GM06990 (cell line): Measurements from ENCODE around the gene OR10H4.
"Not testable (repeated sequence)": the region's sequence is repeated elsewhere in the genome, so short reads cannot be mapped to it uniquely, and the experiment has no call there.

ENCODE experiments used
- DNase-seq: peaks from one replicate; pipeline ENCODE4 v3.0.0-alpha.2; 2011; ENCODE audit not compliant: insufficient read length; ENCODE audit errors: extremely low read depth
- H3K27me3 ChIP-seq: replicated peaks from 2 replicates; pipeline ENCODE4 v1.6.0; 2011; ENCODE audit warnings: low read length; ENCODE audit not compliant: control insufficient read depth, insufficient read depth
- H3K36me3 ChIP-seq: 2 replicates; pipeline ENCODE4 v1.5.1; 2011; ENCODE audit warnings: low read length; ENCODE audit not compliant: control insufficient read depth, insufficient read depth
- H3K4me3 ChIP-seq: replicated peaks from 2 replicates; pipeline ENCODE4 v1.5.1; 2011; ENCODE audit warnings: low read depth, mild to moderate bottlenecking, control low read depth, low read length
- TF ChIP-seq, protein P1 (sequence below): IDR thresholded peaks from 2 replicates; pipeline ENCODE4 v1.5.1; 2011; ENCODE audit warnings: low read length, control low read depth, mild to moderate bottlenecking, inconsistent platforms; ENCODE audit not compliant: insufficient read depth, poor library complexity, severe bottlenecking

OR10H4 gene

GRCh38 chr19:15923702-15924101, 25.1 kb upstream of the OR10H4 start:
- Histone ChIP-seq H3K36me3 (no peaks in the 10 kb centered on the region), H3K27me3 (no peaks in the 10 kb centered on the region), H3K4me3 (no peak overlapping the region)
- no peak for DNase-seq
- TF ChIP-seq, protein P1, sequence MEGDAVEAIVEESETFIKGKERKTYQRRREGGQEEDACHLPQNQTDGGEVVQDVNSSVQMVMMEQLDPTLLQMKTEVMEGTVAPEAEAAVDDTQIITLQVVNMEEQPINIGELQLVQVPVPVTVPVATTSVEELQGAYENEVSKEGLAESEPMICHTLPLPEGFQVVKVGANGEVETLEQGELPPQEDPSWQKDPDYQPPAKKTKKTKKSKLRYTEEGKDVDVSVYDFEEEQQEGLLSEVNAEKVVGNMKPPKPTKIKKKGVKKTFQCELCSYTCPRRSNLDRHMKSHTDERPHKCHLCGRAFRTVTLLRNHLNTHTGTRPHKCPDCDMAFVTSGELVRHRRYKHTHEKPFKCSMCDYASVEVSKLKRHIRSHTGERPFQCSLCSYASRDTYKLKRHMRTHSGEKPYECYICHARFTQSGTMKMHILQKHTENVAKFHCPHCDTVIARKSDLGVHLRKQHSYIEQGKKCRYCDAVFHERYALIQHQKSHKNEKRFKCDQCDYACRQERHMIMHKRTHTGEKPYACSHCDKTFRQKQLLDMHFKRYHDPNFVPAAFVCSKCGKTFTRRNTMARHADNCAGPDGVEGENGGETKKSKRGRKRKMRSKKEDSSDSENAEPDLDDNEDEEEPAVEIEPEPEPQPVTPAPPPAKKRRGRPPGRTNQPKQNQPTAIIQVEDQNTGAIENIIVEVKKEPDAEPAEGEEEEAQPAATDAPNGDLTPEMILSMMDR = no peak

- DNase-seq = no peak
- no peak overlapping the region for H3K4me3 ChIP-seq
- TF ChIP-seq, protein P1 = no peak
- H3K27me3 ChIP-seq = no peaks in the 10 kb centered on the region
- H3K36me3 ChIP-seq = no peaks in the 10 kb centered on the region
Measured at GRCh38 chr19:15926484-15926883, 22.3 kb upstream of the OR10H4 start.

DNA sequence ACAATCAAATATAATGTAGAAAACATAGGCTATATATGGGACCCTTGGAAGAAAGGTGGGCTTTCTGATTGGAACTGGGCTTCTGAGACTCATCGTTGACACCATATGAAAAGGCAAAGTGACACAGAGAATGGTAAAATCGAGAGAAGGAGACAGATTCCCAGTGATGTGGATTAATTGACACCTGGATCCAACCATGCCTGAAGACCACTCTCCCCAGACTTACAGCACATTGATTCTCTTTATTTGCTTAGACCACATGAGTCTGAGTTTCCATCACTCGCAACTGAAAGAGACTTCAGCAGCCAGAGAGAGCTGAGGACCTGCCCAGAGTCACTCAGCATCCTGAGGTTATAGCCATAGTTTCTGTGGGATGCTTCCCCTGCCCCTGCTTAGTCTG, 20.5 kb upstream of the OR10H4 start:
- Histone ChIP-seq H3K36me3 (no peaks in the 10 kb centered on the region), H3K27me3 (no peaks in the 10 kb centered on the region), H3K4me3 (no peak overlapping the region)
- no peak for DNase-seq
- TF ChIP-seq, protein P1 = no peak

DNA sequence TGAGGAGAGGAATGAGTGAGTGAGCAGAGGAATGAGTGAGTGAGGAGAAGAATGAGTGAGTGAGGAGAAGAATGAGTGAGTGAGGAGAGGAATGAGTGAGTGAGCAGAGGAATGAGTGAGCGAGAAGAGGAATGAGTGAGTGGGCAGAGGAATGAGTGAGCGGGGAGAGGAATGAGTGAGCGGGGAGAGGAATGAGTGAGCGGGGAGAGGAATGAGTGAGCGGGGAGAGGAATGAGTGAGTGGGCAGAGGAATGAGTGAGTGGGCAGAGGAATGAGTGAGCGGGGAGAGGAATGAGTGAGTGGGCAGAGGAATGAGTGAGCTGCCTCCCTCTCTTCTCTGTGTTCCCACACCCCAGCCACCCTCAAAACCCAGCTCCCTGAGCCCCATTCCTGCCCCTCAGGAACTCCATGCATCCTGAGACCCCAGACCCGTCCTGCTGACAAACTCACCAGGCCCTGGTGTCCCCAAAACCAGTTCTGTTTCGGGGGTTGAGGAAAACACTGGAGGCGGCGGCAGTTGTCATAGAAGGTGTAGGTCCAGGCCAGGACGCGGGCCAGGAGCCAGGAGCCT, 15.0 kb upstream of the OR10H4 start:
- H3K27me3 ChIP-seq = not testable (repeated sequence)

GRCh38 chr19:15934332-15935078, 14.3 kb upstream of the OR10H4 start, which contains the start of gene CYP4F11:
TSS of gene CYP4F11 (minus strand) at chr19:15934529. CDS start at chr19:15934408, 121 bp downstream.
- no peak for DNase-seq
- TF ChIP-seq, protein P1 = no peak
- no peaks in the 10 kb centered on the region for H3K36me3 ChIP-seq
- H3K4me3 ChIP-seq = no peak within 1 kb of the TSS
- no peaks in the 10 kb centered on the region for H3K27me3 ChIP-seq

More for the DNA sequence above, 15.0 kb upstream of the OR10H4 start:
- H3K36me3 ChIP-seq, DNase-seq, H3K4me3 ChIP-seq: not testable (repeated sequence)

GRCh38 chr19:15935167-15935702, 13.6 kb upstream of the OR10H4 start:
- H3K27me3 ChIP-seq = no peaks in the 10 kb centered on the region
- no peak for DNase-seq
- H3K36me3 ChIP-seq = no peaks in the 10 kb centered on the region

More at GRCh38 chr19:15935167-15935702, 13.6 kb upstream of the OR10H4 start:
- TF ChIP-seq, protein P1 = no peak
- no peak overlapping the region for H3K4me3 ChIP-seq
